ENCODE measurements around the gene LDLRAD4.

Gene LDLRAD4

GRCh38 chr18:13394801-13395200 is 176.2 kb downstream of the LDLRAD4 start:
- no peak for DNase-seq

- DNase-seq = no peak
Observed at GRCh38 chr18:13395577-13395976, 177.0 kb downstream of the LDLRAD4 start.

- DNase-seq = no peak
Observed at GRCh38 chr18:13397504-13398163, 179.1 kb downstream of the LDLRAD4 start.

GRCh38 chr18:13398631-13399030 is 180.1 kb downstream of the LDLRAD4 start:
- DNase-seq = no peak

GRCh38 chr18:13399511-13399910 is 181.0 kb downstream of the LDLRAD4 start:
- no peak for DNase-seq

- no peak for DNase-seq
Observed at GRCh38 chr18:13400636-13401315, 182.2 kb downstream of the LDLRAD4 start.

GRCh38 chr18:13401404-13401803 is 182.8 kb downstream of the LDLRAD4 start:
- DNase-seq = no peak

- no peak for DNase-seq
Observed at GRCh38 chr18:13401826-13402225, 183.3 kb downstream of the LDLRAD4 start.

- no peak for DNase-seq
Observed at GRCh38 chr18:13403786-13404549, 185.4 kb downstream of the LDLRAD4 start.

GRCh38 chr18:13405305-13406038 is 186.9 kb downstream of the LDLRAD4 start:
- no peak for DNase-seq

GRCh38 chr18:13406049-13406615 is 187.6 kb downstream of the LDLRAD4 start:
- DNase-seq = no peak

GRCh38 chr18:13406736-13407135 is 188.2 kb downstream of the LDLRAD4 start:
- no peak for DNase-seq

- no peak for DNase-seq
Observed at GRCh38 chr18:13407484-13407883, 188.9 kb downstream of the LDLRAD4 start.

- DNase-seq = no peak
Observed at GRCh38 chr18:13409026-13409425, 190.5 kb downstream of the LDLRAD4 start.

GRCh38 chr18:13409997-13410396 is 191.4 kb downstream of the LDLRAD4 start:
- no peak for DNase-seq

- no peak for DNase-seq
Observed at GRCh38 chr18:13410471-13410870, 191.9 kb downstream of the LDLRAD4 start.

- no peak for DNase-seq
Observed at GRCh38 chr18:13412017-13412416, 193.5 kb downstream of the LDLRAD4 start.

GRCh38 chr18:13412901-13413300 is 194.3 kb downstream of the LDLRAD4 start:
- no peak for DNase-seq

- DNase-seq = no peak
Observed at GRCh38 chr18:13414102-13414501, 195.5 kb downstream of the LDLRAD4 start.

- no peak for DNase-seq
Observed at GRCh38 chr18:13414521-13414920, 196.0 kb downstream of the LDLRAD4 start.

GRCh38 chr18:13415736-13416135 is 197.2 kb downstream of the LDLRAD4 start:
- DNase-seq = no peak

- no peak for DNase-seq
Observed at GRCh38 chr18:13416208-13416607, 197.6 kb downstream of the LDLRAD4 start.

- DNase-seq = no peak
Observed at GRCh38 chr18:13416848-13417247, 198.3 kb downstream of the LDLRAD4 start.
